Liver (tissue), 9 donors: ENCODE measurements around the gene TBC1D4. TPM values are rescaled to one million over a fixed set of nuclear protein-coding genes. Genes with fewer than 3 reads are reported as not detected.

ENCODE experiments used
- DNase-seq: peaks from one replicate; pipeline ENCODE4 v3.0.0-alpha.2; 2017; ENCODE audit warnings: low spot score
- H3K27ac ChIP-seq, 2 donors: one replicate each; pipeline ENCODE4 v1.7.0; 2013; ENCODE audit warnings: inconsistent platforms in 2 of 2, low read length in 2 of 2, control low read depth in 1 of 2, low read depth in 1 of 2, mild to moderate bottlenecking in 1 of 2
- H3K27me3 ChIP-seq, 4 donors: one replicate each; pipeline versions ENCODE4 v1.6.1 to v1.7.0; 2013; ENCODE audit warnings: low read length in 3 of 4, inconsistent platforms in 1 of 4, mild to moderate bottlenecking in 1 of 4, moderate library complexity in 1 of 4; ENCODE audit not compliant: control insufficient read depth in 4 of 4, insufficient read depth in 4 of 4
- H3K36me3 ChIP-seq, 4 donors: one replicate each; pipeline versions ENCODE4 v1.6.1 to v1.7.0; 2013; ENCODE audit warnings: low read length in 3 of 4, mild to moderate bottlenecking in 3 of 4, low read depth in 1 of 4, moderate library complexity in 1 of 4; ENCODE audit not compliant: control insufficient read depth in 4 of 4, insufficient read depth in 3 of 4
- H3K4me1 ChIP-seq, 4 donors: one replicate each; pipeline versions ENCODE4 v1.6.1 to v1.7.0; 2013; ENCODE audit warnings: low read length in 3 of 4, mild to moderate bottlenecking in 3 of 4, moderate library complexity in 1 of 4; ENCODE audit not compliant: control insufficient read depth in 4 of 4, insufficient read depth in 4 of 4
- H3K4me3 ChIP-seq, 3 donors: one replicate each; pipeline versions ENCODE4 v1.6.1 to v1.7.0; 2013; ENCODE audit warnings: low read length in 3 of 3, control low read depth in 1 of 3, low read depth in 1 of 3, mild to moderate bottlenecking in 1 of 3
- H3K9ac ChIP-seq, 2 donors: one replicate each; pipeline ENCODE4 v1.7.0; 2013; ENCODE audit warnings: low read length in 2 of 2, mild to moderate bottlenecking in 2 of 2, moderate library complexity in 2 of 2, control low read depth in 1 of 2, low read depth in 1 of 2
- H3K9me3 ChIP-seq, 4 donors: one replicate each; pipeline versions ENCODE4 v1.6.1 to v1.7.0; 2013; ENCODE audit warnings: low read length in 3 of 4; ENCODE audit not compliant: control insufficient read depth in 4 of 4
- ATF3 ChIP-seq: IDR thresholded peaks from 2 replicates; pipeline ENCODE4 v1.6.1; 2016; ENCODE audit warnings: antibody characterized with exemption
- CTCF ChIP-seq: fragments of 150-350 bp; IDR thresholded peaks from 2 replicates; pipeline ENCODE4 v1.5.1; 2017; ENCODE audit warnings: improper control_type of control experiment, low read depth, low read length; ENCODE audit not compliant: missing input control
- EGR1 ChIP-seq, 2 donors: IDR thresholded peaks; 2 replicates each; pipeline ENCODE4 v1.6.1; 2016 to 2018; ENCODE audit warnings: antibody characterized with exemption in 2 of 2, low read depth in 2 of 2
- FOXA1 ChIP-seq: IDR thresholded peaks from 2 replicates; pipeline ENCODE4 v1.6.1; 2016; ENCODE audit warnings: antibody characterized with exemption
- FOXA2 ChIP-seq: IDR thresholded peaks from 2 replicates; pipeline ENCODE4 v1.6.1; 2016; ENCODE audit warnings: antibody characterized with exemption
- GABPA ChIP-seq, 2 donors: IDR thresholded peaks in 1 of 2; conservative IDR thresholded peaks in 1 of 2; 2 replicates each; pipeline ENCODE4 v1.6.1; 2016; ENCODE audit warnings: antibody characterized with exemption in 2 of 2, mild to moderate bottlenecking in 1 of 2, moderate library complexity in 1 of 2
- HNF4A ChIP-seq, 2 donors: conservative IDR thresholded peaks; 2 replicates each; pipeline ENCODE4 v1.6.1; 2016; ENCODE audit warnings: antibody characterized with exemption in 2 of 2, mild to moderate bottlenecking in 2 of 2
- HNF4G ChIP-seq: IDR thresholded peaks from 2 replicates; pipeline ENCODE4 v1.6.1; 2016; ENCODE audit warnings: antibody characterized with exemption
- JUND ChIP-seq, 2 donors: IDR thresholded peaks; 2 replicates each; pipeline ENCODE4 v1.6.1; 2016; ENCODE audit warnings: antibody characterized with exemption in 2 of 2
- MAX ChIP-seq: IDR thresholded peaks from 2 replicates; pipeline ENCODE4 v1.6.1; 2016; ENCODE audit warnings: antibody characterized with exemption
- NR2F2 ChIP-seq: IDR thresholded peaks from 2 replicates; pipeline ENCODE4 v1.6.1; 2016; ENCODE audit warnings: antibody characterized with exemption
- RAD21 ChIP-seq, 2 donors: IDR thresholded peaks; 2 replicates each; pipeline ENCODE4 v1.6.1; 2016; ENCODE audit warnings: antibody characterized with exemption in 2 of 2, mild to moderate bottlenecking in 2 of 2
- REST ChIP-seq: IDR thresholded peaks from 2 replicates; pipeline ENCODE4 v1.6.1; 2016; ENCODE audit warnings: antibody characterized with exemption, mild to moderate bottlenecking
- RXRA ChIP-seq, 2 donors: IDR thresholded peaks; 2 replicates each; pipeline ENCODE4 v1.6.1; 2017 to 2018; ENCODE audit warnings: antibody characterized with exemption in 2 of 2, mild to moderate bottlenecking in 1 of 2
- SP1 ChIP-seq: IDR thresholded peaks from 2 replicates; pipeline ENCODE4 v1.6.1; 2018; ENCODE audit warnings: antibody characterized with exemption, mild to moderate bottlenecking
- TAF1 ChIP-seq: conservative IDR thresholded peaks from 2 replicates; pipeline ENCODE4 v1.6.1; 2016; ENCODE audit warnings: antibody characterized with exemption, mild to moderate bottlenecking
- YY1 ChIP-seq: IDR thresholded peaks from 2 replicates; pipeline ENCODE4 v1.6.1; 2016; ENCODE audit warnings: antibody characterized with exemption, mild to moderate bottlenecking
- ZBTB33 ChIP-seq: IDR thresholded peaks from 2 replicates; pipeline ENCODE4 v1.6.1; 2016; ENCODE audit warnings: antibody characterized with exemption
- WGBS: extraction: QIAGEN DNeasy Blood & Tissue Kit; methylation state at CpG from one replicate; pipeline ENCODE4 v1.1.7; 2013; 5-methylcytosine and 5-hydroxymethylcytosine counted together
- polyA plus RNA-seq, 2 donors: library from polyadenylated mRNA; stranded (reverse) in 1 of 2; unstranded in 1 of 2; fragments of 200-250 nt in 1 of 2; fragments of >200 nt in 1 of 2; fragmentation: Nextera tagmentation in 1 of 2; extraction: Ambion mirVana in 1 of 2; gene quantifications; one replicate each; pipeline versions ENCODE4 v1.2.1 to v1.2.3, GENCODE V29; 2013 to 2015
- total RNA-seq, 2 donors: library from RNA; depleted of rRNA; stranded (reverse); fragments of >200 nt; gene quantifications; one replicate each; pipeline ENCODE4 v1.2.3, GENCODE V29; 2014
- donor health status: healthy.
- donor health status: healthy.
- donor health status: healthy.
- donor health status: healthy.
- donor health status: healthy.

TBC1D4 gene
- total and polyA plus RNA-seq, 4 donors = 2.3 to 11.1 (median 6.5) TPM

- TF ChIP-seq ATF3 (no peak), MAX (no peak), GABPA (IDR thresholded peaks at IDR 0.05 in 1 of 2, conservative IDR thresholded peaks at IDR 0.05 in 1 of 2) (no peak)
These were observed 148.9 kb downstream of the TBC1D4 start (continued) for GRCh38 chr13:75333103-75333502.

- WGBS = 80% methylated on average over 2 of the region's 2 CpGs
- Histone ChIP-seq H3K27ac (no peak overlapping the region), H3K27me3 (no peaks in the 10 kb centered on the region), H3K36me3 (peaks cover 0 to 2% (median 0%) of the 10 kb centered on the region in 4 donors), H3K9ac (no peak overlapping the region), H3K4me3 (no peak overlapping the region), H3K4me1 (peaks cover 0 to 13% (median 8%) of the 10 kb centered on the region in 4 donors), H3K9me3 (no peaks in the 10 kb centered on the region)
- no peak for DNase-seq
- TF ChIP-seq GABPA (IDR thresholded peaks at IDR 0.05 in 1 of 2, conservative IDR thresholded peaks at IDR 0.05 in 1 of 2) (no peak), SP1 (no peak), FOXA2 (no peak), ATF3 (no peak), MAX (no peak), YY1 (no peak), EGR1 (IDR thresholded peaks at IDR 0.05; ENCODE audit: low read depth in 2 of 2) (no peak), RXRA (IDR thresholded peaks at IDR 0.05) (no peak), NR2F2 (no peak), FOXA1 (no peak), REST (no peak), RAD21 (IDR thresholded peaks at IDR 0.05) (no peak), CTCF (no peak), TAF1 (no peak), JUND (IDR thresholded peaks at IDR 0.05) (no peak), HNF4G (no peak), HNF4A (conservative IDR thresholded peaks at IDR 0.05) (no peak), ZBTB33 (no peak)
These were observed 150.1 kb downstream of the TBC1D4 start for GRCh38 chr13:75331792-75332349.
